Measurements from ENCODE around the gene PIGN. TPM values are rescaled to one million over a fixed set of nuclear protein-coding genes. Genes with fewer than 3 reads are reported as not detected.

PIGN gene
- polyA plus RNA-seq, 1 donor from 2014 or later: 8.7 TPM

DNA sequence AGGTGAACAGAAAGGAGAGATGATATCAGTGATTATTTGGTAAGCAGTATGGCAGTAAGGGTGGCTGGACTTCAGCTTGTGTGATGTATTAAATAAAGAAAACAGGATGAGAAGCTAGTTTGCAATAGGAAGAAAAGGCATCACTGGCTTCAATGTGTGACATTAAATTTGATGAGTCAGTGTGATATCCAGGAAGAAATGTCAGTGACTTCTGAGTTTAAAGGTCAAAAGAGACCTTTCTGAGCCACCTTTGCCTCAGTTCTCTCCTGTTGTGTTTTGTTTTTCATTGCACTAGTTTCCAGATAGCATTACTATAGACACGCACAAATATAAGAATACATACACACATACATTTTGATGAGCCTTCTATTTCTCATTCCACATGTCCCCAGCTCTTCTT, 105.6 kb downstream of the PIGN start:
- Histone ChIP-seq H3K4me2 (ENCODE audit: low read length) (no peak overlapping the region), H3K36me3 (ENCODE audit: insufficient read depth, low read length) (no peaks in the 10 kb centered on the region), H3K9ac (ENCODE audit: low read length) (no peak overlapping the region), H2AFZ (ENCODE audit: low read depth, low read length) (no peak overlapping the region), H3F3A (ENCODE audit: insufficient read depth, low read length, poor library complexity, severe bottlenecking) (no peaks in the 10 kb centered on the region), H3K9me2 (ENCODE audit: insufficient read depth, low read length) (no peaks in the 10 kb centered on the region), H3K79me2 (replicated peaks; ENCODE audit: insufficient read depth, low read length) (no peaks in the 10 kb centered on the region), H3K27ac (ENCODE audit: low read length) (no peak overlapping the region), H4K20me1 (ENCODE audit: insufficient read depth) (no peaks in the 10 kb centered on the region), H3K27me3 (ENCODE audit: insufficient read depth, low read depth, low read length) (no peaks in the 10 kb centered on the region), H3K4me3 (ENCODE audit: low read length) (no peak overlapping the region), H3K9me3 (ENCODE audit: low read length) (no peaks in the 10 kb centered on the region)
- TF ChIP-seq TAF1 (IDR thresholded peaks at IDR 0.05; ENCODE audit: low read depth) (no peak), EP300 (conservative IDR thresholded peaks at IDR 0.05; ENCODE audit: poor library complexity, severe bottlenecking) (no peak), EZH2 (IDR thresholded peaks at IDR 0.05; ENCODE audit: borderline replicate concordance, insufficient read depth, low read length, poor library complexity, severe bottlenecking) (no peak), SMC3 (conservative IDR thresholded peaks at IDR 0.05; ENCODE audit: poor library complexity) (no peak), RAD21 (conservative IDR thresholded peaks at IDR 0.05) (no peak), POLR2AphosphoS5 (IDR thresholded peaks at IDR 0.05) (no peak), MXI1 (conservative IDR thresholded peaks at IDR 0.05; ENCODE audit: poor library complexity, severe bottlenecking) (no peak)
- TF ChIP-seq, protein P1, sequence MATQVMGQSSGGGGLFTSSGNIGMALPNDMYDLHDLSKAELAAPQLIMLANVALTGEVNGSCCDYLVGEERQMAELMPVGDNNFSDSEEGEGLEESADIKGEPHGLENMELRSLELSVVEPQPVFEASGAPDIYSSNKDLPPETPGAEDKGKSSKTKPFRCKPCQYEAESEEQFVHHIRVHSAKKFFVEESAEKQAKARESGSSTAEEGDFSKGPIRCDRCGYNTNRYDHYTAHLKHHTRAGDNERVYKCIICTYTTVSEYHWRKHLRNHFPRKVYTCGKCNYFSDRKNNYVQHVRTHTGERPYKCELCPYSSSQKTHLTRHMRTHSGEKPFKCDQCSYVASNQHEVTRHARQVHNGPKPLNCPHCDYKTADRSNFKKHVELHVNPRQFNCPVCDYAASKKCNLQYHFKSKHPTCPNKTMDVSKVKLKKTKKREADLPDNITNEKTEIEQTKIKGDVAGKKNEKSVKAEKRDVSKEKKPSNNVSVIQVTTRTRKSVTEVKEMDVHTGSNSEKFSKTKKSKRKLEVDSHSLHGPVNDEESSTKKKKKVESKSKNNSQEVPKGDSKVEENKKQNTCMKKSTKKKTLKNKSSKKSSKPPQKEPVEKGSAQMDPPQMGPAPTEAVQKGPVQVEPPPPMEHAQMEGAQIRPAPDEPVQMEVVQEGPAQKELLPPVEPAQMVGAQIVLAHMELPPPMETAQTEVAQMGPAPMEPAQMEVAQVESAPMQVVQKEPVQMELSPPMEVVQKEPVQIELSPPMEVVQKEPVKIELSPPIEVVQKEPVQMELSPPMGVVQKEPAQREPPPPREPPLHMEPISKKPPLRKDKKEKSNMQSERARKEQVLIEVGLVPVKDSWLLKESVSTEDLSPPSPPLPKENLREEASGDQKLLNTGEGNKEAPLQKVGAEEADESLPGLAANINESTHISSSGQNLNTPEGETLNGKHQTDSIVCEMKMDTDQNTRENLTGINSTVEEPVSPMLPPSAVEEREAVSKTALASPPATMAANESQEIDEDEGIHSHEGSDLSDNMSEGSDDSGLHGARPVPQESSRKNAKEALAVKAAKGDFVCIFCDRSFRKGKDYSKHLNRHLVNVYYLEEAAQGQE (IDR thresholded peaks at IDR 0.05; ENCODE audit: borderline replicate concordance): no peak
- TF ChIP-seq, protein P2, sequence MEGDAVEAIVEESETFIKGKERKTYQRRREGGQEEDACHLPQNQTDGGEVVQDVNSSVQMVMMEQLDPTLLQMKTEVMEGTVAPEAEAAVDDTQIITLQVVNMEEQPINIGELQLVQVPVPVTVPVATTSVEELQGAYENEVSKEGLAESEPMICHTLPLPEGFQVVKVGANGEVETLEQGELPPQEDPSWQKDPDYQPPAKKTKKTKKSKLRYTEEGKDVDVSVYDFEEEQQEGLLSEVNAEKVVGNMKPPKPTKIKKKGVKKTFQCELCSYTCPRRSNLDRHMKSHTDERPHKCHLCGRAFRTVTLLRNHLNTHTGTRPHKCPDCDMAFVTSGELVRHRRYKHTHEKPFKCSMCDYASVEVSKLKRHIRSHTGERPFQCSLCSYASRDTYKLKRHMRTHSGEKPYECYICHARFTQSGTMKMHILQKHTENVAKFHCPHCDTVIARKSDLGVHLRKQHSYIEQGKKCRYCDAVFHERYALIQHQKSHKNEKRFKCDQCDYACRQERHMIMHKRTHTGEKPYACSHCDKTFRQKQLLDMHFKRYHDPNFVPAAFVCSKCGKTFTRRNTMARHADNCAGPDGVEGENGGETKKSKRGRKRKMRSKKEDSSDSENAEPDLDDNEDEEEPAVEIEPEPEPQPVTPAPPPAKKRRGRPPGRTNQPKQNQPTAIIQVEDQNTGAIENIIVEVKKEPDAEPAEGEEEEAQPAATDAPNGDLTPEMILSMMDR (IDR thresholded peaks at IDR 0.05; ENCODE audit: poor library complexity, severe bottlenecking): no peak

DNA sequence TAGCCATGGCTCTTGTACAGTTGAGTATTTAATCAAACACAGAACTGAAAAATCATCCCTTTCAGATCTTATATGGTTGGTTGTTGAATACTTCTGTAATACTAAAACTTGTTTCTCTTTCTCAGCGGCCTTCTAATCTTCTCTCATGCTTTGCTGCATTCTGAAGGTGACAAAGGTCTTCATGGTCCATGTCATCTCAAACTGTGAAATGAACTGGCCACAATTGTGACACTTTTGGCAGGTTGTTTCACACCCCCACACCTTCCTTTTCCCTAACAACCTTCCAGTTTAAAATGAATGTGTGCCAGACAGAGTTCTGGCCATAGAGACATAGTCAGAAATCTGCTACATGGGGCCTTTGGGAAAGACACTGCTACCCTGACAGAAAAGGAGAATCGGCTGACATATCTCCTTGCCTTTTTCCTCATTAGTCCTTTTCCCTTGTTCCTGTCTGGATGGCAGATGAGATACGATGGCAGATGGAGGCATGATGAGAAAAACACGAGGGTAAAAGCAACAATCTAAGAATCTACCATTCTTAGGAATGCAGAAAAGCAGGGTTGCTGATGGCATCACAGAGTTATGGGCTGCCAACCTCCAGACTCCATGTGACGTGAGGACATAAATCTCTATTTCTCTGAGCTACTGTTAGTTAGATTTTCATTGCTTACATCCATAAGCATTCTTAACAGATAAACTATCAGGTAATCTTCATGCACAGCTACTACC, 106.5 kb downstream of the PIGN start:
- no peak overlapping the region for H3K9ac ChIP-seq (ENCODE audit: low read length)
- H3K79me2 ChIP-seq (replicated peaks; ENCODE audit: insufficient read depth, low read length): no peaks in the 10 kb centered on the region
- TF ChIP-seq SMC3 (conservative IDR thresholded peaks at IDR 0.05; ENCODE audit: poor library complexity) (no peak), RAD21 (conservative IDR thresholded peaks at IDR 0.05) (no peak), EZH2 (IDR thresholded peaks at IDR 0.05; ENCODE audit: borderline replicate concordance, insufficient read depth, low read length, poor library complexity, severe bottlenecking) (no peak), TAF1 (IDR thresholded peaks at IDR 0.05; ENCODE audit: low read depth) (no peak), EP300 (conservative IDR thresholded peaks at IDR 0.05; ENCODE audit: poor library complexity, severe bottlenecking) (no peak), POLR2AphosphoS5 (IDR thresholded peaks at IDR 0.05) (no peak), MXI1 (conservative IDR thresholded peaks at IDR 0.05; ENCODE audit: poor library complexity, severe bottlenecking) (no peak)
- TF ChIP-seq, protein P2 (IDR thresholded peaks at IDR 0.05; ENCODE audit: poor library complexity, severe bottlenecking): no peak
- TF ChIP-seq, protein P1 (IDR thresholded peaks at IDR 0.05; ENCODE audit: borderline replicate concordance): no peak
- H3F3A ChIP-seq (ENCODE audit: insufficient read depth, low read length, poor library complexity, severe bottlenecking): no peaks in the 10 kb centered on the region
- no peaks in the 10 kb centered on the region for H3K9me2 ChIP-seq (ENCODE audit: insufficient read depth, low read length)
- H3K9me3 ChIP-seq (ENCODE audit: low read length): no peaks in the 10 kb centered on the region
- H3K27me3 ChIP-seq (ENCODE audit: insufficient read depth, low read depth, low read length): no peaks in the 10 kb centered on the region
- H3K36me3 ChIP-seq (ENCODE audit: insufficient read depth, low read length): no peaks in the 10 kb centered on the region
- no peak overlapping the region for H3K4me3 ChIP-seq (ENCODE audit: low read length)
- no peak overlapping the region for H3K4me2 ChIP-seq (ENCODE audit: low read length)
- H2AFZ ChIP-seq (ENCODE audit: low read depth, low read length): no peak overlapping the region
- H3K27ac ChIP-seq (ENCODE audit: low read length): no peak overlapping the region
- H4K20me1 ChIP-seq (ENCODE audit: insufficient read depth): no peaks in the 10 kb centered on the region

All from neural cell (in vitro differentiated cells).